K562 (cell line): ENCODE data around the gene RAB6B. TPM values are rescaled to one million over a fixed set of nuclear protein-coding genes. Genes with fewer than 3 reads are reported as not detected.

Experiments
- BACH1 ChIP-seq: fragments of 200-800 bp; sonication (Bioruptor generic); IDR thresholded peaks from 2 replicates; pipeline ENCODE4 v1.6.1; 2016; ENCODE audit warnings: missing genetic modification characterization, missing compliant biosample characterization
- CBFB ChIP-seq: sonication (generic); formaldehyde crosslinking; IDR thresholded peaks from 2 replicates; pipeline ENCODE4 v1.4.0; 2020; ENCODE audit warnings: mild to moderate bottlenecking, missing genetic modification reagents
- ELF1 ChIP-seq: fragments of 200-800 bp; sonication (Bioruptor generic); IDR thresholded peaks from 2 replicates; pipeline ENCODE4 v1.6.1; 2016; ENCODE audit warnings: missing genetic modification characterization, missing compliant biosample characterization
- FOSL1 ChIP-seq: fragments of 200-800 bp; sonication (Bioruptor generic); conservative IDR thresholded peaks from 2 replicates; pipeline ENCODE4 v1.6.1; 2016; ENCODE audit warnings: missing genetic modification characterization, missing compliant biosample characterization
- FOXK2 ChIP-seq, 2 experiments: fragments of 450-650 bp; IDR thresholded peaks in 1 of 2; conservative IDR thresholded peaks in 1 of 2; 2 replicates each; pipeline ENCODE4 v1.6.1; 2016; ENCODE audit warnings: low read depth in 2 of 2, mild to moderate bottlenecking in 1 of 2
- IFI16 ChIP-seq: fragments of 250-450 bp; sonication (Bioruptor Pico); IDR thresholded peaks from 2 replicates; pipeline ENCODE4 v2.1.2; 2022; ENCODE audit warnings: mild to moderate bottlenecking, inconsistent platforms
- KDM1A ChIP-seq, 2 experiments: fragments of 450-650 bp; IDR thresholded peaks; 2 replicates each; pipeline ENCODE4 v1.6.1; 2016; ENCODE audit warnings: mild to moderate bottlenecking in 2 of 2
- LARP7 ChIP-seq: fragments of 450-650 bp; IDR thresholded peaks from 2 replicates; pipeline ENCODE4 v1.6.1; 2016
- MCM2 ChIP-seq: fragments of 450-650 bp; IDR thresholded peaks from 2 replicates; pipeline ENCODE4 v1.6.1; 2017; ENCODE audit warnings: low read depth, mild to moderate bottlenecking
- NCOR1 ChIP-seq: fragments of 450-650 bp; IDR thresholded peaks from 2 replicates; pipeline ENCODE4 v1.6.1; 2016; ENCODE audit warnings: mild to moderate bottlenecking, moderate library complexity
- NFIC ChIP-seq: fragments of 450-650 bp; IDR thresholded peaks from 2 replicates; pipeline ENCODE4 v1.6.1; 2017; ENCODE audit warnings: mild to moderate bottlenecking, inconsistent platforms
- NR2C1 ChIP-seq, 2 experiments: fragments of 450-650 bp; IDR thresholded peaks; 2 replicates each; pipeline ENCODE4 v1.6.1; 2017; ENCODE audit warnings: mild to moderate bottlenecking in 2 of 2, antibody characterized with exemption in 1 of 2, inconsistent platforms in 1 of 2, missing compliant biosample characterization in 1 of 2, missing genetic modification characterization in 1 of 2
- PHB2 ChIP-seq: fragments of 450-650 bp; IDR thresholded peaks from 2 replicates; pipeline ENCODE4 v1.6.1; 2017; ENCODE audit warnings: low read depth
- PML ChIP-seq: IDR thresholded peaks from 2 replicates; pipeline ENCODE4 v1.6.1; 2012; ENCODE audit warnings: low read length, inconsistent platforms
- TOE1 ChIP-seq, 2 experiments: fragments of 450-650 bp in 1 of 2; sonication (generic) in 1 of 2; formaldehyde crosslinking in 1 of 2; IDR thresholded peaks; 2 replicates each; pipeline versions ENCODE4 v1.7.1 to v1.8.0; 2016 to 2022; ENCODE audit warnings: borderline replicate concordance in 2 of 2, mild to moderate bottlenecking in 2 of 2, antibody characterized with exemption in 1 of 2, inconsistent platforms in 1 of 2, low read depth in 1 of 2, missing genetic modification reagents in 1 of 2, moderate library complexity in 1 of 2
- ZNF408 ChIP-seq: fragments of 250-450 bp; sonication (Bioruptor Pico); IDR thresholded peaks from 2 replicates; pipeline ENCODE4 v1.4.0; 2020; ENCODE audit warnings: low read depth, mild to moderate bottlenecking, moderate library complexity
- ZNF436 ChIP-seq: fragments of 250-450, 450-650 bp; sonication (Bioruptor Pico); formaldehyde crosslinking; IDR thresholded peaks from 2 replicates; pipeline ENCODE4 v1.7.0; 2020; ENCODE audit warnings: mild to moderate bottlenecking
- ZNF551 ChIP-seq: fragments of 250-450 bp; sonication (Bioruptor Pico); IDR thresholded peaks from 2 replicates; pipeline ENCODE4 v1.5.0; 2021; ENCODE audit warnings: mild to moderate bottlenecking, moderate library complexity
- polyA plus RNA-seq, 8 experiments: library from polyadenylated mRNA; depleted of rRNA in 4 of 8; stranded (reverse) in 5 of 8; unstranded in 3 of 8; fragments of >200 nt; fragmentation: Nextera tagmentation in 2 of 8; fragmentation: Illumina TruSeq in 1 of 8; extraction: Ambion mirVana in 2 of 8; extraction: Trizol in 1 of 8; gene quantifications; 2 replicates each; pipeline versions ENCODE4 v1.2.1 to v1.2.3, GENCODE V29; 2011 to 2014; ENCODE audit warnings: inconsistent platforms in 1 of 8, missing spikeins in 1 of 8
- total RNA-seq, 7 experiments: library from RNA; depleted of rRNA in 6 of 7; stranded (reverse); fragments of >200 nt in 6 of 7; fragmentation: Illumina TruSeq in 2 of 7; extraction: Trizol in 2 of 7; gene quantifications; 2 replicates each; pipeline versions ENCODE4 v1.2.1 to v1.2.3, GENCODE V29; 2011 to 2021; ENCODE audit warnings: low replicate concordance in 1 of 7
- TF ChIP-seq, protein P1 (sequence below): sonication (generic); formaldehyde crosslinking; IDR thresholded peaks from 2 replicates; pipeline ENCODE4 v1.8.1; 2023; ENCODE audit warnings: missing genetic modification reagents, mild to moderate bottlenecking, borderline replicate concordance
- TF ChIP-seq, protein P2 (sequence below): fragments of 250-450 bp; sonication (Bioruptor Pico); IDR thresholded peaks from 2 replicates; pipeline ENCODE4 v1.4.0; 2020
- TF ChIP-seq, protein P3 (sequence below), 2 experiments: fragments of 450-650 bp; conservative IDR thresholded peaks; 2 replicates each; pipeline ENCODE4 v1.6.1; 2017; ENCODE audit warnings: mild to moderate bottlenecking in 2 of 2, moderate library complexity in 2 of 2

RAB6B gene
- total and polyA plus RNA-seq, 9 of the 15 experiments (the other 6 are each of a cell fraction or from before 2014, with no cell fraction given) = 0.60 to 18.1 (median 1.5) TPM

DNA sequence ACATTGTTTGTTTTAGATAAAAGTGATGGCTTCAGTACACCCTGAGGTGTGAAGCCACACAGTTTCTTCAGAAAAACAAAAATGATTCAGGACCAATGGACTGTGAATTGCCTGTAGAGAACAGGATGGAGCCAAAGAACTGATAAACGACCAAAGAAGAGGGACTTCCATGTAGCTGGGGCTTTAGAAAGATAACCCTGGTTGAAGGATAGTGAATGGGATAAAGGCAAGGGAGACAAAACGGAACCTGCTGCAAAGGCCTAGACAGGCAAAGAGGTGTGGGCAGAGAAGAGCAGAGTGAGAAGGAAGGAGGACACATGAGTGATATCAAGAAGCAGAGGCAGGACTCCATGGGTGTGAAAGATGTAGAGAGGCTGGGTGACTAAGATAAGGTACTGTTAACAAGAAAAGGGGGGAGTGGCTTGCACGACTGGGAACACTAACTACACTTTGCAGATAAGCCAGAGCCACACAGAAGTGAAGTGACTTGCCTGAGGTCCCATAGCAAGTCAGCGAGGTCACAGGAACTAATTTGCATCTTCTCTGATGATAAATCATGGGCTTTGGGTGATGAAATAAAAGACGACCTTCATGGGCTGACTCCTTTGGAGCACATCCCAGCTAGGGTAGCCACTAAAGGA is 44.3 kb downstream of the RAB6B start (continued):
- TF ChIP-seq FOSL1 (tag) (peak; percentile 49; the same call in 1 of the 2 replicates), ZNF408 (no peak), NCOR1 (peak; percentile 91), FOXK2 (conservative IDR thresholded peaks at IDR 0.05 in 1 of 2, IDR thresholded peaks at IDR 0.05 in 1 of 2; ENCODE audit: low read depth in 2 of 2) (peak; percentile 62 to 68; a peak in 2 of 4 replicates), NR2C1 (IDR thresholded peaks at IDR 0.05) (no peak), NR2C1 (tag; IDR thresholded peaks at IDR 0.05) (0 out of 2 replicates have a peak, but pooled peaks have one; percentile 18), PHB2 (peak; percentile 81), KDM1A (IDR thresholded peaks at IDR 0.05) (peak; percentile 68 to 82), ZNF551 (no peak), IFI16 (CRISPR knock-in tag) (no peak), CBFB (CRISPR knock-in tag) (no peak), ZNF436 (no peak), NFIC (peak; percentile 71), ELF1 (tag) (no peak; the same call in 1 of the 2 replicates), BACH1 (tag) (0 out of 2 replicates have a peak, but pooled peaks have one; percentile 23), MCM2 (no peak), TOE1 (IDR thresholded peaks at IDR 0.05; ENCODE audit: borderline replicate concordance) (peak; percentile 87), TOE1 (CRISPR knock-in tag; IDR thresholded peaks at IDR 0.05; ENCODE audit: borderline replicate concordance, low read depth) (no peak), LARP7 (no peak), PML (peak; percentile 76)
- TF ChIP-seq, protein P1, sequence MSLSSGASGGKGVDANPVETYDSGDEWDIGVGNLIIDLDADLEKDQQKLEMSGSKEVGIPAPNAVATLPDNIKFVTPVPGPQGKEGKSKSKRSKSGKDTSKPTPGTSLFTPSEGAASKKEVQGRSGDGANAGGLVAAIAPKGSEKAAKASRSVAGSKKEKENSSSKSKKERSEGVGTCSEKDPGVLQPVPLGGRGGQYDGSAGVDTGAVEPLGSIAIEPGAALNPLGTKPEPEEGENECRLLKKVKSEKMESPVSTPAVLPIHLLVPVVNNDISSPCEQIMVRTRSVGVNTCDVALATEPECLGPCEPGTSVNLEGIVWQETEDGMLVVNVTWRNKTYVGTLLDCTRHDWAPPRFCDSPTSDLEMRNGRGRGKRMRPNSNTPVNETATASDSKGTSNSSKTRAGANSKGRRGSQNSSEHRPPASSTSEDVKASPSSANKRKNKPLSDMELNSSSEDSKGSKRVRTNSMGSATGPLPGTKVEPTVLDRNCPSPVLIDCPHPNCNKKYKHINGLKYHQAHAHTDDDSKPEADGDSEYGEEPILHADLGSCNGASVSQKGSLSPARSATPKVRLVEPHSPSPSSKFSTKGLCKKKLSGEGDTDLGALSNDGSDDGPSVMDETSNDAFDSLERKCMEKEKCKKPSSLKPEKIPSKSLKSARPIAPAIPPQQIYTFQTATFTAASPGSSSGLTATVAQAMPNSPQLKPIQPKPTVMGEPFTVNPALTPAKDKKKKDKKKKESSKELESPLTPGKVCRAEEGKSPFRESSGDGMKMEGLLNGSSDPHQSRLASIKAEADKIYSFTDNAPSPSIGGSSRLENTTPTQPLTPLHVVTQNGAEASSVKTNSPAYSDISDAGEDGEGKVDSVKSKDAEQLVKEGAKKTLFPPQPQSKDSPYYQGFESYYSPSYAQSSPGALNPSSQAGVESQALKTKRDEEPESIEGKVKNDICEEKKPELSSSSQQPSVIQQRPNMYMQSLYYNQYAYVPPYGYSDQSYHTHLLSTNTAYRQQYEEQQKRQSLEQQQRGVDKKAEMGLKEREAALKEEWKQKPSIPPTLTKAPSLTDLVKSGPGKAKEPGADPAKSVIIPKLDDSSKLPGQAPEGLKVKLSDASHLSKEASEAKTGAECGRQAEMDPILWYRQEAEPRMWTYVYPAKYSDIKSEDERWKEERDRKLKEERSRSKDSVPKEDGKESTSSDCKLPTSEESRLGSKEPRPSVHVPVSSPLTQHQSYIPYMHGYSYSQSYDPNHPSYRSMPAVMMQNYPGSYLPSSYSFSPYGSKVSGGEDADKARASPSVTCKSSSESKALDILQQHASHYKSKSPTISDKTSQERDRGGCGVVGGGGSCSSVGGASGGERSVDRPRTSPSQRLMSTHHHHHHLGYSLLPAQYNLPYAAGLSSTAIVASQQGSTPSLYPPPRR (CRISPR knock-in tag) = no peak
- TF ChIP-seq, protein P2, sequence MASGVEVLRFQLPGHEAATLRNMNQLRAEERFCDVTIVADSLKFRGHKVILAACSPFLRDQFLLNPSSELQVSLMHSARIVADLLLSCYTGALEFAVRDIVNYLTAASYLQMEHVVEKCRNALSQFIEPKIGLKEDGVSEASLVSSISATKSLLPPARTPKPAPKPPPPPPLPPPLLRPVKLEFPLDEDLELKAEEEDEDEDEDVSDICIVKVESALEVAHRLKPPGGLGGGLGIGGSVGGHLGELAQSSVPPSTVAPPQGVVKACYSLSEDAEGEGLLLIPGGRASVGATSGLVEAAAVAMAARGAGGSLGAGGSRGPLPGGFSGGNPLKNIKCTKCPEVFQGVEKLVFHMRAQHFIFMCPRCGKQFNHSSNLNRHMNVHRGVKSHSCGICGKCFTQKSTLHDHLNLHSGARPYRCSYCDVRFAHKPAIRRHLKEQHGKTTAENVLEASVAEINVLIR (CRISPR knock-in tag) = no peak
- TF ChIP-seq, protein P3, sequence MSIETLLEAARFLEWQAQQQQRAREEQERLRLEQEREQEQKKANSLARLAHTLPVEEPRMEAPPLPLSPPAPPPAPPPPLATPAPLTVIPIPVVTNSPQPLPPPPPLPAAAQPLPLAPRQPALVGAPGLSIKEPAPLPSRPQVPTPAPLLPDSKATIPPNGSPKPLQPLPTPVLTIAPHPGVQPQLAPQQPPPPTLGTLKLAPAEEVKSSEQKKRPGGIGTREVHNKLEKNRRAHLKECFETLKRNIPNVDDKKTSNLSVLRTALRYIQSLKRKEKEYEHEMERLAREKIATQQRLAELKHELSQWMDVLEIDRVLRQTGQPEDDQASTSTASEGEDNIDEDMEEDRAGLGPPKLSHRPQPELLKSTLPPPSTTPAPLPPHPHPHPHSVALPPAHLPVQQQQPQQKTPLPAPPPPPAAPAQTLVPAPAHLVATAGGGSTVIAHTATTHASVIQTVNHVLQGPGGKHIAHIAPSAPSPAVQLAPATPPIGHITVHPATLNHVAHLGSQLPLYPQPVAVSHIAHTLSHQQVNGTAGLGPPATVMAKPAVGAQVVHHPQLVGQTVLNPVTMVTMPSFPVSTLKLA (conservative IDR thresholded peaks at IDR 0.05) = peak in 1 of 2 experiments; percentile 48; a peak in 1 of 4 replicates
